EL (cell line): ENCODE data around the gene TXN2.
A peak's percentile ranks its signal among the peaks of the same experiment; 100 is the strongest.

Source experiments
- DNase-seq: peaks from one replicate; pipeline ENCODE4 v3.0.0-alpha.2; 2016

TXN2 gene

GRCh38 chr22:36480941-36481392 lies 473 bp downstream of the TXN2 start:
- no peak for DNase-seq

GRCh38 chr22:36478966-36479365 lies 2.5 kb downstream of the TXN2 start:
- DNase-seq, result no peak

GRCh38 chr22:36475341-36475740 lies 6.1 kb downstream of the TXN2 start:
- no peak for DNase-seq

GRCh38 chr22:36472689-36473088 lies 8.8 kb downstream of the TXN2 start:
- no peak for DNase-seq

GRCh38 chr22:36471341-36471821 lies 10.1 kb downstream of the TXN2 start:
- DNase-seq, result peak; percentile 83

- peak; percentile 45 for DNase-seq
Observed at GRCh38 chr22:36470994-36471331, 10.5 kb downstream of the TXN2 start.

GRCh38 chr22:36470162-36470993 lies 11.1 kb downstream of the TXN2 start:
- peak; percentile 88 for DNase-seq

- no peak for DNase-seq
Observed at GRCh38 chr22:36469094-36469710, 12.2 kb downstream of the TXN2 start.

- DNase-seq, result peak; percentile 98
Observed at GRCh38 chr22:36467946-36468345, 13.5 kb downstream of the TXN2 start.

- DNase-seq, result peak; percentile 94
Observed at GRCh38 chr22:36467042-36467810, 14.2 kb downstream of the TXN2 start.

- no peak for DNase-seq
Observed at GRCh38 chr22:36466258-36466657, 15.2 kb downstream of the TXN2 start.

- peak; percentile 99 for DNase-seq
Observed at GRCh38 chr22:36465232-36466021, 16.0 kb downstream of the TXN2 start.

GRCh38 chr22:36464715-36465231 lies 16.7 kb downstream of the TXN2 start:
- DNase-seq, result no peak

- no peak for DNase-seq
Observed at GRCh38 chr22:36463783-36464184, 17.7 kb downstream of the TXN2 start.

GRCh38 chr22:36461665-36462649 lies 19.5 kb downstream of the TXN2 start:
- DNase-seq, result peak; percentile 98

- no peak for DNase-seq
Observed at GRCh38 chr22:36460202-36460601, 21.2 kb downstream of the TXN2 start.

- DNase-seq, result peak; percentile 63
Observed at GRCh38 chr22:36457688-36458450, 23.6 kb downstream of the TXN2 start.

- no peak for DNase-seq
Observed at GRCh38 chr22:36456464-36456845, 25.0 kb downstream of the TXN2 start.

- DNase-seq, result no peak
Observed at GRCh38 chr22:36455571-36456463, 25.6 kb downstream of the TXN2 start.
